ENCODE results near the gene DLGAP1. TPM values are rescaled to one million over a fixed set of nuclear protein-coding genes. Genes with fewer than 3 reads are reported as not detected.

The DLGAP1 gene
- total RNA-seq, 1 donor from 2014 or later, result 18.5 TPM

GRCh38 chr18:3798032-3798431, 657.1 kb downstream of the DLGAP1 start:
- Histone ChIP-seq H3K4me2 (no peak overlapping the region), H3K4me3 (no peak overlapping the region), H3K9ac (no peak overlapping the region), H3F3A (ENCODE audit: low read depth) (no peaks in the 10 kb centered on the region), H2AFZ (replicated peaks) (no peak overlapping the region), H3K9me3 (ENCODE audit: low read depth) (no peaks in the 10 kb centered on the region), H3K27me3 (no peaks in the 10 kb centered on the region), H3K27ac (no peak overlapping the region), H3K79me2 (ENCODE audit: low read depth) (no peaks in the 10 kb centered on the region), H4K20me1 (ENCODE audit: low read depth) (no peaks in the 10 kb centered on the region), H3K4me1 (peaks cover 9% of the 10 kb centered on the region), H3K36me3 (no peaks in the 10 kb centered on the region)
- no peak overlapping the region for H3K27ac Mint-ChIP-seq
- H3K27me3 Mint-ChIP-seq (ENCODE audit: insufficient read depth, low read depth), result peaks cover 4% of the 10 kb centered on the region
- H3K9me3 Mint-ChIP-seq, result no peaks in the 10 kb centered on the region
- no peak overlapping the region for H3K4me3 Mint-ChIP-seq
- H3K36me3 Mint-ChIP-seq, result no peaks in the 10 kb centered on the region
- TF ChIP-seq EZH2 (IDR thresholded peaks at IDR 0.05) (no peak), CTCF (IDR thresholded peaks at IDR 0.05) (no peak), EZH2phosphoT487 (IDR thresholded peaks at IDR 0.05) (no peak)
- peaks cover 9% of the 10 kb centered on the region for H3K4me1 Mint-ChIP-seq
- no peak for DNase-seq (ENCODE audit: low spot score)

GRCh38 chr18:3796434-3796833, 658.7 kb downstream of the DLGAP1 start:
- peaks cover 9% of the 10 kb centered on the region for H3K4me1 ChIP-seq
- Mint-ChIP-seq H3K4me1 (peaks cover 9% of the 10 kb centered on the region), H3K9me3 (no peaks in the 10 kb centered on the region), H3K4me3 (no peak overlapping the region), H3K27me3 (ENCODE audit: insufficient read depth, low read depth) (peaks cover 7% of the 10 kb centered on the region), H3K36me3 (no peaks in the 10 kb centered on the region), H3K27ac (no peak overlapping the region)
- no peak for TF ChIP-seq EZH2 (IDR thresholded peaks at IDR 0.05)
- no peak for TF ChIP-seq EZH2phosphoT487 (IDR thresholded peaks at IDR 0.05)
- TF ChIP-seq CTCF (IDR thresholded peaks at IDR 0.05), result no peak
- no peaks in the 10 kb centered on the region for H3K27me3 ChIP-seq
- H4K20me1 ChIP-seq (ENCODE audit: low read depth), result no peaks in the 10 kb centered on the region
- DNase-seq (ENCODE audit: low spot score), result no peak
- no peaks in the 10 kb centered on the region for H3F3A ChIP-seq (ENCODE audit: low read depth)
- H3K27ac ChIP-seq, result no peak overlapping the region
- H2AFZ ChIP-seq (replicated peaks), result no peak overlapping the region
- no peaks in the 10 kb centered on the region for H3K36me3 ChIP-seq
- H3K9me3 ChIP-seq (ENCODE audit: low read depth), result no peaks in the 10 kb centered on the region
- no peak overlapping the region for H3K9ac ChIP-seq
- H3K79me2 ChIP-seq (ENCODE audit: low read depth), result no peaks in the 10 kb centered on the region
- no peak overlapping the region for H3K4me2 ChIP-seq
- H3K4me3 ChIP-seq, result no peak overlapping the region

- peaks cover 7% of the 10 kb centered on the region for H3K4me1 Mint-ChIP-seq
- no peak overlapping the region for H3K4me3 Mint-ChIP-seq
- Histone ChIP-seq H3K79me2 (ENCODE audit: low read depth) (no peaks in the 10 kb centered on the region), H3K9ac (no peak overlapping the region), H3K9me3 (ENCODE audit: low read depth) (no peaks in the 10 kb centered on the region), H3K27ac (no peak overlapping the region), H2AFZ (replicated peaks) (no peak overlapping the region), H3K4me2 (no peak overlapping the region), H3K36me3 (no peaks in the 10 kb centered on the region), H3K4me3 (no peak overlapping the region), H3K27me3 (no peaks in the 10 kb centered on the region), H3K4me1 (peaks cover 8% of the 10 kb centered on the region), H3F3A (ENCODE audit: low read depth) (no peaks in the 10 kb centered on the region), H4K20me1 (ENCODE audit: low read depth) (no peaks in the 10 kb centered on the region)
- H3K36me3 Mint-ChIP-seq, result no peaks in the 10 kb centered on the region
- peaks cover 5% of the 10 kb centered on the region for H3K27me3 Mint-ChIP-seq (ENCODE audit: insufficient read depth, low read depth)
- TF ChIP-seq CTCF (IDR thresholded peaks at IDR 0.05) (no peak), EZH2phosphoT487 (IDR thresholded peaks at IDR 0.05) (no peak), EZH2 (IDR thresholded peaks at IDR 0.05) (no peak)
- no peaks in the 10 kb centered on the region for H3K9me3 Mint-ChIP-seq
- no peak for DNase-seq (ENCODE audit: low spot score)
- H3K27ac Mint-ChIP-seq, result peak overlapping the region; percentile 62
Observed at GRCh38 chr18:3794537-3795348, 660.4 kb downstream of the DLGAP1 start.
